GM12891 (cell line): ENCODE results near the gene CCDC9. TPM values are rescaled to one million over a fixed set of nuclear protein-coding genes. Genes with fewer than 3 reads are reported as not detected.

Experiments
- DNase-seq: peaks from one replicate; pipeline ENCODE4 v3.0.0; 2011; ENCODE audit warnings: low spot score; ENCODE audit not compliant: insufficient read length
- FAIRE-seq: peaks from 2 replicates; lab custom pipeline; 2011; peaks lifted over from hg19 to GRCh38; lab: Jason Lieb, UNC
- PAX5 ChIP-seq: IDR thresholded peaks from 2 replicates; pipeline ENCODE4 v1.6.1; 2011; ENCODE audit warnings: low read length, moderate library complexity, mild to moderate bottlenecking; ENCODE audit not compliant: insufficient read depth, severe bottlenecking
- POLR2A ChIP-seq: IDR thresholded peaks from 2 replicates; pipeline ENCODE4 v1.6.1; 2011; ENCODE audit warnings: low read depth, low read length, control low read depth
- POLR2AphosphoS5 ChIP-seq: IDR thresholded peaks from 2 replicates; pipeline ENCODE4 v1.6.1; 2011; ENCODE audit warnings: low read depth, low read length, control low read depth
- POU2F2 ChIP-seq: IDR thresholded peaks from 2 replicates; pipeline ENCODE4 v1.6.1; 2011; ENCODE audit warnings: low read depth, mild to moderate bottlenecking, control low read depth, low read length, moderate library complexity
- SPI1 ChIP-seq: IDR thresholded peaks from 2 replicates; pipeline ENCODE4 v1.6.1; 2011; ENCODE audit warnings: low read depth, low read length, control low read depth
- TAF1 ChIP-seq: IDR thresholded peaks from 2 replicates; pipeline ENCODE4 v1.6.1; 2011; ENCODE audit warnings: low read depth, low read length, control low read depth
- polyA plus RNA-seq: library from polyadenylated mRNA; unstranded; fragments of >200 nt; gene quantifications from one replicate; pipeline ENCODE4 v1.2.1, GENCODE V29; 2012; ENCODE audit warnings: low read depth, missing spikeins, inconsistent platforms; ENCODE audit not compliant: missing spikeins

Gene CCDC9
- 10.3 TPM for polyA plus RNA-seq

GRCh38 chr19:47255879-47256692 lies at the start of gene CCDC9:
TSS of gene CCDC9 (plus strand) at chr19:47256525. CDS start at chr19:47258401, 1,876 bp downstream.
- DNase-seq (peak; percentile 96), FAIRE-seq (no peak)
- TF ChIP-seq PAX5 (no peak), POLR2A (peak; percentile 76), SPI1 (peak; percentile 40; the same call in 1 of the 2 replicates), POU2F2 (0 out of 2 replicates have a peak, but pooled peaks have one; percentile 14), TAF1 (peak; percentile 61), POLR2AphosphoS5 (no peak)

DNA sequence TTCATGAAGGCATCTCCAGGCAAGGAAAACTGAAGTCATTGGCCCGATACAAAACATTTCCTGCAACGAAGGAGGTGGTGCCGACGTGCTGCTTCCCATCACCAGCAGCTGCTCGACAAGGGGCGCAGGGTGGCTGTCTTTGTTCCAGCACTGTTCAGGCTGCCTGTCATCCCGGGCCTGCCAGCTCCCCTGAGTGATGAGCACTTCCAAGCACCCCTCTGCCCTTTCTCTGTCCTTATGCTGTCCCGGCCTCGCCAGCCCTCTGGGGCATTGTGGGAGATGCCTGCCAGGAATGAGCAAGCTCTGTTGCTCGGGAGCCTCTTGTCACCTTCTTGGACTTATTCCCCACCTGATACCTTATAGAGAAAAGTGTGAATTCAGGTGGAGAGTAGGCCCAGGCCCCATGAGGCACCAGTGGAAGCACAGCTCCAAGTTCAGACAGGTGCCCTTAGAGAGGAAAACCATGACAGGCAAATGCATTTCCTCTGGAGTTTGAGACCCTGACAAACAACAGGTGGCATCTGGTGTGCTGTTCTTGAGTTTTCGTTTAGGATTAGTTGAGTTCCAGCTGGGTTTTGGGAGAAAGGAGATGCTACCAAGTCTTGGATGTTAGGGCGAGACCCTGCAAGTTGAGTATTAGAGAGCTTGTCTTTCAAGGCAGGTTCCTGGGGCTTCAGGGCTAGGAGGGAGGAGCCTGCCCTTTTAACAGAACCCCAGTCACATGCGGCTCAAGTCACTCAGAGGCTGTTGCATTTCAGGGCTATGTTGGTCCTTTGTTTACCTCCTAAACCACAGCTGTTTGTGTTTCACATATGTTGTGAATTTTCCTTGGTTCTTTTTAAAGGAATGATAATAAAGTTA lies 46.8 kb upstream of the CCDC9 start:
- FAIRE-seq = peak; percentile 50
- DNase-seq = no peak
- TF ChIP-seq POLR2AphosphoS5 = no peak

GRCh38 chr19:47210180-47210490 lies 46.2 kb upstream of the CCDC9 start:
- no peak for TF ChIP-seq PAX5
- TF ChIP-seq SPI1 = no peak
- TF ChIP-seq POLR2A = no peak
- TF ChIP-seq TAF1 = no peak
- TF ChIP-seq POU2F2 = no peak
- no peak for TF ChIP-seq POLR2AphosphoS5
- FAIRE-seq (no peak), DNase-seq (no peak)

DNA sequence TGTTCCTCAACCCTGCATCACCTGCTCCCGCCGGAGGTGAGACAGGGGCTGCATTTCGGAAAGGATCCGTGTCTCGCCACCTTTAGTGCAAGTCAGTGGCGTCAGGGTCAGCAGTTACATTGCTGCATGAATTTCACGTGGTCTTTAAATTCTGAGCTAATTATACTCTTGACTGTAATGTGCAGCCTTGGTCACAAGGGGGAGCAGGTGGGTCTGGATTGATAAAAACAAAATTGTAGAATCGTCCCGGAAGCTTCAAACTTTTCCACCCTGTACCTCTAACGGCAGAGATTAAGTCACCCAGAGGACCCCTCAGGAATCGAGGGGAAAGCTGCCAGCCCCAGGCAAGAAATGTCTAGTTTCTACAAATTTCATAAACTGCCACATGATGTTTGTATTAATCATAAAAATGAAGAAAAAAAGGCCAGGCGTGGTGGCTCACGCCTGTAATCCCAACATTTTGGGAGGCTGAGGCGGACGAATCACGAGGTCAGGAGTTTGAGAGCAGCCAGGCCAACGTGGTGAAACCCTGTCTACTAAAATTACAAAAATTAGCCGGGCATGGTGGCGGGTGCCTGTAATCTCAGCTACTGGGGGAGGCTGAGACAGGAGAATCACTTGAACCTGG lies 45.5 kb upstream of the CCDC9 start:
- peak; percentile 95 for FAIRE-seq
- TF ChIP-seq PAX5 = no peak
- peak; percentile 52 for DNase-seq

- TF ChIP-seq POU2F2 (no peak), POLR2A (no peak), SPI1 (no peak), TAF1 (no peak), PAX5 (no peak)
- FAIRE-seq = no peak
Observed at GRCh38 chr19:47215581-47215980, 40.7 kb upstream of the CCDC9 start.

GRCh38 chr19:47221080-47221841 lies 35.1 kb upstream of the CCDC9 start:
- TF ChIP-seq POU2F2 (no peak), PAX5 (no peak), POLR2AphosphoS5 (no peak), SPI1 (no peak), TAF1 (no peak), POLR2A (no peak)

More at GRCh38 chr19:47215581-47215980, 40.7 kb upstream of the CCDC9 start:
- no peak for DNase-seq

GRCh38 chr19:47221890-47222289 lies 34.4 kb upstream of the CCDC9 start:
- TF ChIP-seq SPI1 = no peak
- FAIRE-seq (no peak), DNase-seq (no peak)

More at GRCh38 chr19:47221080-47221841, 35.1 kb upstream of the CCDC9 start:
- FAIRE-seq (no peak), DNase-seq (no peak)

- DNase-seq (peak; percentile 91), FAIRE-seq (peak; percentile 90)
- TF ChIP-seq SPI1 (no peak), POLR2AphosphoS5 (peak; percentile 98), POU2F2 (peak; percentile 84), PAX5 (no peak), POLR2A (peak; percentile 98), TAF1 (peak; percentile 90)
Observed at GRCh38 chr19:47225746-47226425, 30.4 kb upstream of the CCDC9 start.
